Amygdala (tissue), 56 donors: ENCODE results near the gene KRTAP5-2.
A peak's percentile ranks its signal among the peaks of the same experiment; 100 is the strongest.
"Not testable (repeated sequence)": the region's sequence is repeated elsewhere in the genome, so short reads cannot be mapped to it uniquely, and the experiment has no call there.

Experiments used
- DNase-seq, 56 donors: peaks; one replicate each; lab custom pipeline; 2025; lab: John Stamatoyannopoulos, UW

Gene KRTAP5-2, protein sequence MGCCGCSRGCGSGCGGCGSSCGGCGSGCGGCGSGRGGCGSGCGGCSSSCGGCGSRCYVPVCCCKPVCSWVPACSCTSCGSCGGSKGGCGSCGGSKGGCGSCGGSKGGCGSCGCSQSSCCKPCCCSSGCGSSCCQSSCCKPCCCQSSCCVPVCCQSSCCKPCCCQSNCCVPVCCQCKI

DNA sequence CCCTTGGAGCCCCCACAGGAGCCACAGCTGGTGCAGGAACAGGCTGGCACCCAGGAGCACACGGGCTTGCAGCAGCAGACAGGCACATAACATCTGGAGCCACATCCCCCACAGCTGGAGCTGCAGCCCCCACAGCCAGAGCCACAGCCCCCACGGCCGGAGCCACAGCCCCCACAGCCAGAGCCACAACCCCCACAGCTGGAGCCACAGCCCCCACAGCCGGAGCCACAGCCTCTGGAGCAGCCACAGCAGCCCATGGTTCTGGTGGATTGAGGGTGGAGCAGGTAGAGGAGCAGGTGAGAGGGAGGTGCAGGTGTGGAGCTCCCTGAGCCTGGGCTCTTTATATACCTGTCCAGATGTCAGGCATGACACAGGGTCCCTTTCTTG lies at the start of gene KRTAP5-2:
Gene KRTAP5-2, minus strand, starts transcription at position 301 of the 387 bp plus-strand sequence. Its CDS starts 44 bp downstream, at position 257.
- no peak for DNase-seq

DNA sequence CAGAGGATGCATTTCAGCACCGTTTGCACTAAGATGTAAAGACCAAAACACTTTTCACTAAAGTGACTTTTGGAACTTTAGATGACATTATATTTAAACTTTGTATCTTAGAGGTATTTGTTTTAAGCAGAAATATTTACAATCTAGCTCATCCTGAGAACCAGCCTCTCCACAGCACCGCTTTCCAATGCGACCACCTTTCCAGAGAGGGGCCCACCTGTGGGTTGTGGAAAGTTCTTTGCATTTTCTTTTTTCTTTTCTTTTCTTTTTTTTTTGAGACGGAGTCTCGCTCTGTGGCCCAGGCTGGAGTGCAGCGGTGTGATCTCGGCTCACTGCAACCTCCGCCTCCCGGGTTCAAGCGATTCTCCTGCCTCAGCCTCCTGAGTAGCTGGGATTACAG lies 48.4 kb upstream of the KRTAP5-2 start:
- DNase-seq, result not testable (repeated sequence)

- DNase-seq, result no peak
Observed at GRCh38 chr11:1645357-1645821, 47.3 kb upstream of the KRTAP5-2 start.

DNA sequence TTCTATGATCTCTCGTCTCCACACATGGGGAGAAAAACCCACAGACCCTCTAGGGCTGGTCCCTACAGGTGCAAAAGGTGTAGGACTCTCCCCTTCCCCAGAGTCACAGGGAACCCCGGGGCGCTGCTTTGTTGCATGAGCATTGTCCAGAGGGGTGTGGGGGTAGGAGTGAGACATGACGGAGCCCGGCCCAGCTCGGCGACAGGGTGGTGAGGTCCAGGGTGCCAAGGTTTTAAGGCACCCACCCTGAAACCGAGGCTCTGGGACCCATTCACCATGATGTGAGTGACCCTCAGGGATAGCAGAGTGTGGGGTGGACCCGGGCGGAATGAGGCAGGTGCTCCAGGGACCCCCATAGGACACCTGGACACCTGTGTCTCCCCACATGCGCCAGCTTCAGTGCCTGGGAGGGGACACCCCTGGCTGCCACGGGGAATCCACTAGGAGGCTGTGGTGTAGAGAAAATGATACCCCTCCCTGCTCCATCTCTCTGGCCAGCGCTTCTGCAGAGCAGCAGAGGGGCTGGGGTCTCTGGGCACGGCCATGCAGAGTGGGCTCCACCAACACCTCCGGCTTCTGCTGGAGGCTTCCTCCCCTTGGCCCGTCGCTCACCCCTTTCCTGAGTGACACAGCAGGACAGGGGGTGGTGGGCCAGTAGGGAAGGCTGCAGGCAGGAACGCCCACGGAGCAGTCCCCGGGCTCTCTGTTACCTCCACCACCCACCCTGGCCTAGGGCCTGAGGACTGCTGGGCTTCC lies 46.7 kb upstream of the KRTAP5-2 start:
- no peak for DNase-seq

- no peak for DNase-seq
Observed at GRCh38 chr11:1643146-1643690, 45.1 kb upstream of the KRTAP5-2 start.

- no peak for DNase-seq
Observed at GRCh38 chr11:1642288-1643145, 44.4 kb upstream of the KRTAP5-2 start.

- DNase-seq, result no peak
Observed at GRCh38 chr11:1641096-1641495, 43.0 kb upstream of the KRTAP5-2 start.

DNA sequence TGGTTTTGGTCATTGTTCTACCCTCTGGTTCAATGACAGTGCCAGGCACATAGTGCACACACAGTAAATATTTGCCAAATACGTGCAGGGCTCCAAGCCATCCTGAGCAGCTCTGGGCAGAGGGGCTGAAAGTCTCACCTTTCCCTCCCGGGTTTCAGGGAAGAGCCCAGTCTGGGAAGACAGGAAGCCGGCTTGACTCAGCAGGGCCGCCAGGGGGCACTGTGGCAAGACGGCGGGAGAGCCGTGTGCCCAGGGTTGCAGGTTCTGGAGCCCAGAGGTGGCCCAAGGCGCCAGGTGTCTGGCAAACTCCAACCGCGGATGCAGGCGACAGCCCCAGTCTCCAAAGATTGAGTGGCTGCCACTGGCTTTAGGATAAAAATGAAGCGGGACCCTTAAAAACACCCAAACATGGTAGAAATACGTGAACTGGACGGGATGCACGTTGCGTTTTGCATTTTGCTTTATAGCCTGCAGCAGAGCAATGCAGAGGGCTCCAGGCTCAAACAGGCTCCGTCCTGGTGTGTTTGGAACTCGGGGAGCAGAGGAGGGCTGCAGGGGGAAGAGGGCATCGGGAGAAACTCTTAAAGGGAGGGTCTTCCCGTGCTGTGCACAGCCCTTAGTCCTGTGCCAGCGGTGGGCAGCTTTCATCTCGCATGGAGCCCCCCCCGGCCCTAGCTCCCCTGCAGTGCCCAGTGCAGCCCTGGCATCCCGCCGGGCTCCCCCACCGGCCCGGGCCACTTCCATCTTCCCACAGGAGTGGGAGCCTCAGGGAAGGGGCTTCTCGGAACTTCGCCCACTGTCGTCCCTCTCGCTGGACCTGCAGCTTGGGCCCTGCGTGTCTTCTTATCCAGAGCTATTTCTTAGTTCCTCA lies 42.2 kb upstream of the KRTAP5-2 start:
- peak in 2 of 56 donors; percentile 16 to 28 for DNase-seq

DNA sequence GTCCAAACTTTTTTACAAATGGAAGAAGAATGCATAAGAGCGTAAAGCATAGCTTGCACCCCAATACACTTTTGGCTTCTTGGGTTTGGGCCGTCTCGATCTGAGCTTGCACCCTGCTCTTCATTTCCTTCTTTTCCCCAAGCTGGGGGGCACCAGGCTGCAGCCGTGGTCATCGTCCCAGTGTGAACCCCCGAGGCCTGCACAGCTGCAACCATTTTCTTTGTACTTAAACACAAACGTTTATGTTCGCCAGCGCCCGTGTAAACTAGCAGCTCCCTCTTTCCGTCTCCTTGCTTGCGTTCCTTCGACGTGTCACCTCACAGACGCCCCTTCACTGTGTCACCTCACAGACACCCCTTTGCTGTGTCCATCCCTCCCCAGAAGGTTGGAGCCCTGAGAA lies 41.6 kb upstream of the KRTAP5-2 start:
- DNase-seq, result no peak

GRCh38 chr11:1639102-1639620 lies 41.1 kb upstream of the KRTAP5-2 start:
- DNase-seq, result no peak

GRCh38 chr11:1638344-1638743 lies 40.2 kb upstream of the KRTAP5-2 start:
- no peak for DNase-seq

GRCh38 chr11:1637628-1638027 lies 39.5 kb upstream of the KRTAP5-2 start:
- DNase-seq, result no peak

DNA sequence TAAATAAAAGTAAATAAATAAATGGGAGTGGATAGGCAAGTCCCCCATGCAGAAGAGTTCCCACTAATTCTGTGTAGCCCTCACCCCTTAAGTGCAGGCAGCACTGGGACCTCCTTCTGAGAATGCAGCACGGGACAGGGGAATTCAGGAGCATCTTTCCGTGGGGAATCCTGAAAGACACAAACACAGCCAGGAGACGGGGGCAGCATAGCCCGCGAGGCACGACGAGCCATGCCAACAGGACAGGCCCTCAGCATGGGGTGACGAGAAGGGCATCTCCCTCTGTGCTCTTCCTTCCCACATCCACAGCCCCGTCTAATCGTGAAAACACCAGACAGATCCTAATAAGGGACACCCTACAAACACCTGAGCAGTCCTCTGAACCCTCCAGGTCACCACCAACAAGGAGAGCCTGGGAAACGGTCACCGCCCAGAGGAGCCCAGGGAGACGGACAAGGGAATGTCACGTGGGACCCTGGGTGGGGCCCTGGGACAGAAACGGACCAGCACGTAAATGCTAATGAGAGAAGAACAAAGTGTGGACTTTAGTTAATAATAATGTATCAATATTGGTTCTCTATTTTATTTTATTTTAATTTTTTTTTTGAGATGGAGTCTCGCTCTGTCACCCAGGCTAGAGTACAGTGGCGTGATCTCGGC lies 38.3 kb upstream of the KRTAP5-2 start:
- no peak for DNase-seq

- DNase-seq, result no peak
Observed at GRCh38 chr11:1633864-1634263, 35.8 kb upstream of the KRTAP5-2 start.

- no peak for DNase-seq
Observed at GRCh38 chr11:1632053-1632714, 34.1 kb upstream of the KRTAP5-2 start.

DNA sequence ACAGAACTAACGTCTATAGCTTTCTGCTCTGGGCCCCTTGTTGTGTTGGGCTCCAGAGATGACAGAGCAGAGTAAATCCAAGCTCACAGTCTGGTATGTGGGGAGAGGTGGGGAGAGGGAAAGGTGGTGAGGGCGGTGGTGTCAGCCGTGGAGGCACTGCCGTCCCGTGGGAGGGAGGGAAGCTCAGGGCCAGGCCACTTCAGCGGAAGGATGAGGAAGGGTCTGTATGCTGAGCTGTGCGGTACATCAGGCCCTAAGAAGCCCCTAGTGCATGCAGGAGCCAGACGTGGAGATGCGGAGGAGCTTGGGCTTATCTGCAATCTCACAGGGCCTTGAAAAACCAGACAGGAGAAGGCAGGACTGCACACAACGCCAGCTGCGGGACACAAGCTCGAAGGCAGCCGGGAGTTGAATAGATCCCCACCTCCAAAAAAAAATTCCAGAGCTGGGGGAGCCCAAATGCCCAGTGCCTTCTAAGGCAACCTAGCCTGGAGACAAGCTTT lies 33.0 kb upstream of the KRTAP5-2 start:
- no peak for DNase-seq

- no peak for DNase-seq
Observed at GRCh38 chr11:1630271-1630670, 32.2 kb upstream of the KRTAP5-2 start.
